Measurements from ENCODE around the gene MRPL53.

The MRPL53 gene

DNA sequence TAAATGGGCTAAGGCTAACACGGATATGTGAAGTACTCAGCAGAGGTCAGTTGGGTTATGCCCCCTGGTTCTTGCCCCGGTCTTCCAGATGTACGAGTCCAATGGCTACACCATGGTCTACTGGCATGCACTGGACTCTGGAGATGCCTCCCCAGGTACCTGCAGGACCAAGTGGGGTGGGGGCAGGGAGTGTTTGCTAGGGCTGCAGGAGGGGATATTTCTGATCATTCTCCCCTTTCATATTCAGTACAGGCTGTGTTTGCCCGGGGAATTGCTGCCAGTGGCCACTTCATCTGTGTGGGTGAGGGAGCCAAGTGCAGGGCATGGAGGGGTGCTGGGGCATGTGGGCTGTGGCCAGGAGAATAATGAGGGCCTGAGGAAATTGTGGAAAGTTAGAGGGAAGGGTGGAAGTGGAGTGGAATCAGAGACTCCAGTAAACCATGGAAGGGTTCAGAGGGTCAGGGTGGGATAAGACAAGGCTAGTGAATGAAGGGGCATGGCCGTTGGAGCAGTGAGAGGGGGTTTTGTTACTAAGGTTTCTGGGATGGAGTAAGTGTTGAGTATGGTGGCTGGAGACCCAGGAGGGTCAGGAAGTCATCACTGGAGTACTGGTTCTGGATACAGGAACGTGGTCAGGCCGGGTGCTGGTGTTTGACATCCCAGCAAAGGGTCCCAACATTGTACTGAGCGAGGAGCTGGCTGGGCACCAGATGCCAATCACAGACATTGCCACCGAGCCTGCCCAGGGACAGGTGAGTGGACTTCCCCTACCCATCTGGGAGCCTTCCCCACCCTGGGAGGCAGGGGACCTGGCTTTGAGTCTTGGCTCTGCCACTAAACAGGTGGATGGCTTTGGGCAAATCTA lies 49.0 kb downstream of the MRPL53 start:
- DNase-seq = no peak
